Activated naive CD8-positive, alpha-beta T cell (primary cell): ENCODE results near the gene BRD7.

Experiments
- H3K27ac Mint-ChIP-seq: one replicate; pipeline ENCODE4 v1.8.0; 2021; ENCODE audit warnings: mixed read lengths
- H3K27me3 Mint-ChIP-seq: one replicate; pipeline ENCODE4 v1.8.0; 2021; ENCODE audit warnings: mixed read lengths
- H3K36me3 Mint-ChIP-seq: one replicate; pipeline ENCODE4 v1.8.0; 2021; ENCODE audit warnings: mixed read lengths
- H3K4me1 Mint-ChIP-seq: one replicate; pipeline ENCODE4 v1.8.0; 2021; ENCODE audit warnings: low read depth, mixed read lengths
- H3K4me3 Mint-ChIP-seq: one replicate; pipeline ENCODE4 v1.8.0; 2021; ENCODE audit warnings: mild to moderate bottlenecking, mixed read lengths
- H3K9me3 Mint-ChIP-seq: one replicate; pipeline ENCODE4 v1.8.0; 2021; ENCODE audit warnings: low read depth, mixed read lengths

Gene BRD7

DNA sequence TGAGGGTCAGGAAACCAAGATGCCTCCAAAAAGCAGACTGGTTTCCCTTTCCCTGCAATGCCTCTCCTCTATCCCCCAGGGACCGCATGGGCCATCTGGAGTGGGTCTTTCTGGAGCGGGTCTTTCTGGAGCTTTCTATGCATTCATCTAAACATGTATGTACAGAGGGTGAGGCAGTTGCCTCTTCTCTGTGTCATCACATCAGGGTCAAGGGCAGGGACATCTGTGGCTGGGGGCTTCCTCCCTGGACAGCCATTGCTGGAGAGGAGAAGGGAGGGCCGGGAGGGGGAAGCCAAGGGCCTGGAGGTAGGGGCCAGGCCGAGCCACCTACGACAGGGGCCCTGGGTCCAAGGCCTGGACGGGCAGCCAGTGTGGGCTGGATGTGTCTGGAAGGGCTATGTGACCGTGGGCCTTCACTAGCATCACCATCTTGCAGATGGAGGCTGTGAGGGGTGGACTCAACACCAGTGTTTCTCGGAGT, 101.6 kb downstream of the BRD7 start:
- Mint-ChIP-seq H3K4me3 (peak overlapping the region; percentile 96), H3K27ac (peak overlapping the region; percentile 98), H3K27me3 (no peaks in the 10 kb centered on the region), H3K36me3 (peaks cover 3% of the 10 kb centered on the region), H3K9me3 (peaks cover 2% of the 10 kb centered on the region), H3K4me1 (peaks cover 82% of the 10 kb centered on the region)

DNA sequence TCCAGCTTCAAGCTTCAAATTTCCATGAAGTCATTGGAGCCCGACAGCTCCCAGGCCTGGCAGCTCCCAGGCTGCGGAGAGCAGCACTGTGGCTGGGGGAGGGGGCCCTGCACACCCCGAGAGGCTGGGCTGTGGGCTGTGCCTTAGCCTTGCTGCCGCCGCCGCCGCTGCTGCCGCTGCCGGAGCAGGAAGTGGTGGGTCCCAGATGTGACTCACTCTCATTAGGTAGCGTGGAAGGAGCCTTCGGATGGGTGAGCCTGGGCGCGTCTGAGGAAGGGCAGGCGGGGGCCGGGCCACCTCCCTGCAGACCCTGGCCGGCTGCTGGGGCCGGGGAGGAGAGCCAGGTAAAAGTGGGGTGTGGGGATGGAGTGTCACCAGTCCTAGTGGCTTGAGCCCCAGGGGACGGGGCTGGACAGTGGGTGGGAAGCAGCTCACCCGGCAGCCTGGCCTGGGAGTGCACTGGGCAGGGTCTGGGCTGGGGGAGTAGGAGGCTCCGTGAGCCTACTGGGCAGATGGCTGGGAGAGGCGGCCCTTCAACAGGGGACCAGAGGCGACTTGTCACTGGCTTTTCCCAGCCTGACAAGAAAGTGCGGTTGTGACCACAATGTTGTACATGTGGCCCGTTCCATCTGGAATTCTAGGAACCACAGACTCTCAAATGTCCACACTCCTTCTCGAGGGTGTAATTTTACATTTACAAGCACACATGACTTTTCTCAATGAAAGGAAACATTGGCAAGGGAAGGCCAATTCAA, 102.3 kb downstream of the BRD7 start, which contains the start of gene ADCY7:
Gene ADCY7 (plus strand): TSS at position 215 of the 755 bp plus-strand sequence. CDS start 21,629 bp downstream, outside the sequence.
- peaks cover 2% of the 10 kb centered on the region for H3K9me3 Mint-ChIP-seq
- peaks cover 3% of the 10 kb centered on the region for H3K36me3 Mint-ChIP-seq
- peaks cover 76% of the 10 kb centered on the region for H3K4me1 Mint-ChIP-seq
- H3K27me3 Mint-ChIP-seq = no peaks in the 10 kb centered on the region
- H3K27ac Mint-ChIP-seq = peak within 1 kb of the TSS; percentile 98
- H3K4me3 Mint-ChIP-seq = peak within 1 kb of the TSS; percentile 96
